Activated CD8-positive, alpha-beta T cell treated with anti-CD3 and anti-CD28 coated beads for 36 hours (primary cell): ENCODE data around the gene POLR3GL. TPM values are rescaled to one million over a fixed set of nuclear protein-coding genes. Genes with fewer than 3 reads are reported as not detected.

Experiments
- ATAC-seq: fragments of 200-7000 bp; cut with Tn5 transposase; one replicate; pipeline ENCODE4 v1.10.0; 2021; ENCODE audit warnings: mild to moderate bottlenecking, moderate library complexity
- CTCF ChIA-PET: fragments of 350-600 bp; sonication (Branson Sonifier 250); formaldehyde crosslinking; loops from one replicate; lab custom pipeline; 2021; ENCODE audit warnings: antibody characterized with exemption; lab: Charles Lee
- POLR2A ChIA-PET: fragments of 350-600 bp; sonication (Branson Sonifier 250); formaldehyde crosslinking; loops from one replicate; lab custom pipeline; 2021; ENCODE audit warnings: antibody characterized with exemption; lab: Charles Lee
- DNase-seq: peaks from one replicate; pipeline ENCODE4 v3.0.0-alpha.2; 2020
- H3K27ac Mint-ChIP-seq: one replicate; pipeline ENCODE4 v1.8.0; 2021; ENCODE audit warnings: mild to moderate bottlenecking, mixed read lengths
- H3K27me3 Mint-ChIP-seq: one replicate; pipeline ENCODE4 v1.8.0; 2021; ENCODE audit warnings: mixed read lengths
- H3K36me3 Mint-ChIP-seq: one replicate; pipeline ENCODE4 v1.8.0; 2021; ENCODE audit warnings: low read depth, mixed read lengths
- H3K4me1 Mint-ChIP-seq: one replicate; pipeline ENCODE4 v1.8.0; 2021; ENCODE audit warnings: low read depth, mixed read lengths
- H3K4me3 Mint-ChIP-seq: one replicate; pipeline ENCODE4 v1.8.0; 2021; ENCODE audit warnings: mild to moderate bottlenecking, moderate library complexity, mixed read lengths
- H3K9me3 Mint-ChIP-seq: one replicate; pipeline ENCODE4 v1.8.0; 2021; ENCODE audit warnings: mixed read lengths
- CTCF ChIP-seq: fragments of 200-600 bp; IDR thresholded peaks from one replicate; pipeline ENCODE4 v1.8.0; 2022; ENCODE audit warnings: antibody characterized with exemption, mild to moderate bottlenecking
- intact Hi-C: fragments of 100-400 bp; cut with micrococcal nuclease; formaldehyde crosslinking; loops from one replicate; pipeline ENCODE4 v1.10.0; 2022
- total RNA-seq, 2 experiments: library from RNA; stranded (reverse); gene quantifications; one replicate each; pipeline ENCODE4 v1.2.3, GENCODE V29; 2021

The POLR3GL gene
- total RNA-seq, 2 experiments from 2014 or later: 22.3 to 23.3 TPM

- H3K36me3 Mint-ChIP-seq: peaks cover 31% of the 10 kb centered on the region
- ATAC-seq: peak; percentile 89
- intact Hi-C loops: no loop called here
These were observed 6.8 kb upstream of the POLR3GL start, which contains the start of gene LIX1L for GRCh38 chr1:145957443-145958319. Gene LIX1L, minus strand, starts transcription at chr1:145958017. Its CDS starts 90 bp downstream, at chr1:145957927.

GRCh38 chr1:145958734-145959133 lies 5.8 kb upstream of the POLR3GL start:
- DNase-seq (no peak), ATAC-seq (no peak)
- ChIA-PET POLR2A (interaction anchor here (1.0 to 12.8 kb wide), 10 partner anchors 15 to 51 kb away, joined by 3 to 160 read pairs (median 10); partner anchors contain the start of genes PEX11B, RBM8A and TXNIP), CTCF (interaction anchor here (0.6 to 4.0 kb wide), 8 partner anchors 8 to 99 kb away, joined by 3 to 19 read pairs (median 4); partner anchors contain the start of genes PIAS3, RBM8A and TXNIP)
- intact Hi-C loops: no loop called here
- Mint-ChIP-seq H3K4me1 (peaks cover 57% of the 10 kb centered on the region), H3K9me3 (no peaks in the 10 kb centered on the region), H3K4me3 (peak overlapping the region; percentile 83), H3K27ac (no peak overlapping the region), H3K27me3 (no peaks in the 10 kb centered on the region), H3K36me3 (peaks cover 25% of the 10 kb centered on the region)
- no peak for TF ChIP-seq CTCF

More at GRCh38 chr1:145957443-145958319, 6.8 kb upstream of the POLR3GL start, which contains the start of gene LIX1L:
- ChIA-PET CTCF (interaction anchor here (0.7 to 4.0 kb wide), 12 partner anchors 8 to 113 kb away, joined by 3 to 19 read pairs (median 4); partner anchors contain the start of genes NUDT17, PIAS3 and RBM8A), POLR2A (interaction anchor here (0.5 to 12.8 kb wide), 14 partner anchors 9 to 94 kb away, joined by 3 to 160 read pairs (median 5); partner anchors contain the start of genes PEX11B, RBM8A and TXNIP)
- DNase-seq: peak; percentile 98
- H3K27ac Mint-ChIP-seq: peak within 1 kb of the TSS; percentile 91
- peaks cover 53% of the 10 kb centered on the region for H3K4me1 Mint-ChIP-seq
- no peak for TF ChIP-seq CTCF
- no peaks in the 10 kb centered on the region for H3K27me3 Mint-ChIP-seq
- peak within 1 kb of the TSS; percentile 83 for H3K4me3 Mint-ChIP-seq
- no peaks in the 10 kb centered on the region for H3K9me3 Mint-ChIP-seq

- POLR2A ChIA-PET: interaction anchor here (1.0 to 12.8 kb wide), 8 partner anchors 14 to 114 kb away, joined by 3 to 160 read pairs (median 8); partner anchors contain the start of genes NUDT17, PEX11B and RBM8A
- TF ChIP-seq CTCF: no peak
- intact Hi-C loops: no loop called here
- Mint-ChIP-seq H3K4me1 (peaks cover 53% of the 10 kb centered on the region), H3K4me3 (peak overlapping the region; percentile 92), H3K27me3 (no peaks in the 10 kb centered on the region), H3K9me3 (no peaks in the 10 kb centered on the region), H3K27ac (no peak overlapping the region), H3K36me3 (peaks cover 19% of the 10 kb centered on the region)
- DNase-seq (no peak), ATAC-seq (no peak)
- CTCF ChIA-PET: interaction anchor here (1.5 to 4.0 kb wide), 4 partner anchors 25 to 100 kb away, joined by 3 to 19 read pairs (median 6); partner anchors contain the start of genes PIAS3 and RBM8A
These were observed 5.2 kb upstream of the POLR3GL start for GRCh38 chr1:145959333-145959732.

- H3K27ac Mint-ChIP-seq: no peak overlapping the region
- no peak for ATAC-seq
These were observed 4.5 kb upstream of the POLR3GL start for GRCh38 chr1:145959957-145960467.

More at GRCh38 chr1:145959957-145960467, 4.5 kb upstream of the POLR3GL start:
- Mint-ChIP-seq H3K36me3 (peaks cover 16% of the 10 kb centered on the region), H3K4me1 (peaks cover 46% of the 10 kb centered on the region), H3K27me3 (no peaks in the 10 kb centered on the region), H3K9me3 (no peaks in the 10 kb centered on the region), H3K4me3 (peak overlapping the region; percentile 92)
- DNase-seq: no peak
- TF ChIP-seq CTCF: no peak
- ChIA-PET POLR2A (interaction anchor here (0.5 to 12.8 kb wide), 11 partner anchors 18 to 114 kb away, joined by 3 to 160 read pairs (median 3); partner anchors contain the start of genes NUDT17, PEX11B, RBM8A and TXNIP), CTCF (interaction anchor here (1.5 to 4.0 kb wide), 2 partner anchors 33 to 47 kb away, joined by 4 to 19 read pairs; partner anchors contain the start of gene RBM8A)
- intact Hi-C loops: loop anchor here (5.0 kb wide), 1 partner anchor 33 kb away; the partner anchor contains the start of gene RBM8A
